ENCODE measurements around the gene USP5.
A peak's percentile ranks its signal among the peaks of the same experiment; 100 is the strongest.
"Not testable (repeated sequence)": the region's sequence is repeated elsewhere in the genome, so short reads cannot be mapped to it uniquely, and the experiment has no call there.

USP5 gene

DNA sequence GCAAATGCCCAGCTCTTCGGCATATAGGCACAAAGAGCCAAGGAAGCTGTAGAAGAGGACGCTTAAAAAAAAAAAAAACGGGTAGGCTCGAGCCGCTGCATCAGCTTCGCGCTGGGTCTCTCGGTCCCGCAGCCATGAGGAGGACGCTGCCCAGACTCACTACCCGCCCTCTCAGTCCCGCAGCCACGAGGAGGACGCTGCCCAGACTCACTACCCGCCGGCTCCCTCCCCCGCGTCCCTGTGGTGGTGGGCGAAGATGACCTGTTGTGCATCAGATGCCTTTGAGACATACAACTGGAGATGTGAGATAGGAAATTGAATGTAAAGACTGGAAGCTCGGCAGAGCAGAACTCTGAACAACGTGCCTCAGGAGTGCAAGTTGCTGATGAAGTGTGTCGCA lies 32.6 kb downstream of the USP5 start:
- no peak overlapping the region for H3K4me3 ChIP-seq (ENCODE audit: low read depth, low read length)
- DNase-seq (ENCODE audit: low read depth), result no peak
- TF ChIP-seq, protein P1, sequence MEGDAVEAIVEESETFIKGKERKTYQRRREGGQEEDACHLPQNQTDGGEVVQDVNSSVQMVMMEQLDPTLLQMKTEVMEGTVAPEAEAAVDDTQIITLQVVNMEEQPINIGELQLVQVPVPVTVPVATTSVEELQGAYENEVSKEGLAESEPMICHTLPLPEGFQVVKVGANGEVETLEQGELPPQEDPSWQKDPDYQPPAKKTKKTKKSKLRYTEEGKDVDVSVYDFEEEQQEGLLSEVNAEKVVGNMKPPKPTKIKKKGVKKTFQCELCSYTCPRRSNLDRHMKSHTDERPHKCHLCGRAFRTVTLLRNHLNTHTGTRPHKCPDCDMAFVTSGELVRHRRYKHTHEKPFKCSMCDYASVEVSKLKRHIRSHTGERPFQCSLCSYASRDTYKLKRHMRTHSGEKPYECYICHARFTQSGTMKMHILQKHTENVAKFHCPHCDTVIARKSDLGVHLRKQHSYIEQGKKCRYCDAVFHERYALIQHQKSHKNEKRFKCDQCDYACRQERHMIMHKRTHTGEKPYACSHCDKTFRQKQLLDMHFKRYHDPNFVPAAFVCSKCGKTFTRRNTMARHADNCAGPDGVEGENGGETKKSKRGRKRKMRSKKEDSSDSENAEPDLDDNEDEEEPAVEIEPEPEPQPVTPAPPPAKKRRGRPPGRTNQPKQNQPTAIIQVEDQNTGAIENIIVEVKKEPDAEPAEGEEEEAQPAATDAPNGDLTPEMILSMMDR (IDR thresholded peaks at IDR 0.05; ENCODE audit: insufficient read depth, low read depth, low read length, missing control alignments), result no peak

DNA sequence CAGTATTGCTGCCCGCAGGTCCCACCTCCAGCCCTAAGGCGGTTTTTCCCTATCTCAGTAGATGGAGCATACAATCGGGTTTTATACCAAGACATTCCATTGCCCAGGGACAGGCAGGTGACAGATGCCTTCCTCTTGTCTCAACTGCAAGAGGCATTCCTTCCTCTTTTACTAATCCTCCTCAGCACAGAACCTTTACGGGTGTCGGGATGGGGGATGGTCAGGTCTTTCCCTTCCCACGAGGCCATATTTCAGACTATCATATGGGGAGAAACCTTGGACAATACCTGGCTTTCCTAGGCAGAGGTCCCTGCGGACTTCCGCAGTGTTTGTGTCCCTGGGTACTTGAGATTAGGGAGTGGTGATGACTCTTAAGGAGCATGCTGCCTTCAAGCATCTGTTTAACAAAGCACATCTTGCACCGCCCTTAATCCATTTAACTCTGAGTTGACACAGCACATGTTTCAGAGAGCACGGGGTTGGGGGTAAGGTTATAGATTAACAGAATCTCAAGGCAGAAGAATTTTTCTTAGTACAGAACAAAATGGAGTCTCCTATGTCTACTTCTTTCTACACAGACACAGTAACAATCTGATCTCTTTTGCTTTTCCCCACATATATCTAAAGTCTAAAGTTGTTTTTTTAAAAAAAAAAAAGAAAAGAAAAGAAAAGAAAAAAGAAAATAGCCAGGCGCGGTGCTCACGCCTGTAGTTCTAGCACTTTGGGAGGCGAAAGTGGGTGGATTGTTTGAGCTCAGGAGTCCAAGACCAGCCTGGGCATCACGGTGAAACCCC lies 34.5 kb downstream of the USP5 start:
- DNase-seq (ENCODE audit: low read depth); H3K4me3 ChIP-seq (ENCODE audit: low read depth, low read length): not testable (repeated sequence)

DNA sequence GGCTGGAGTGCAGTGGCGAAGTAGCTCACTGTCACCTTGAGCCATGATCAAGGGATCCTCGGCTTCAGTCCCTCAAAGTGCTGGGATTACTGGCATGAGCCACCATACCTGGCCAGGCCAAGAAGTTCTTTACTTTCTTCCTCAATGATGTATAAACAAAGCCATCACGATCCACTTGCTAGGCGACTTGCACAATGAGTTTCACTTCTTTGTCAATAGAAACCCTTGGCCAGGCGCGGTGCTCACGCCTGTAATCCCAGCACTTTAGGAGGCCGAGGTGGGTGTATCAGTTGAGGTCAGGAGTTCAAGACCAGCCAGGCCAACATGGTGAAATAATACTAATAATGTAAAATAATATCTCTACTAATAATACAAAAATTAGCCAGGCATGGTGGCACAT lies 35.5 kb downstream of the USP5 start:
- TF ChIP-seq, protein P1 (IDR thresholded peaks at IDR 0.05; ENCODE audit: insufficient read depth, low read depth, low read length, missing control alignments), result no peak
- DNase-seq (ENCODE audit: low read depth), result no peak
- no peak overlapping the region for H3K4me3 ChIP-seq (ENCODE audit: low read depth, low read length)

GRCh38 chr12:6888360-6888759 lies 36.4 kb downstream of the USP5 start:
- DNase-seq (ENCODE audit: low read depth), result no peak
- TF ChIP-seq, protein P1 (IDR thresholded peaks at IDR 0.05; ENCODE audit: insufficient read depth, low read depth, low read length, missing control alignments), result no peak
- no peak overlapping the region for H3K4me3 ChIP-seq (ENCODE audit: low read depth, low read length)

DNA sequence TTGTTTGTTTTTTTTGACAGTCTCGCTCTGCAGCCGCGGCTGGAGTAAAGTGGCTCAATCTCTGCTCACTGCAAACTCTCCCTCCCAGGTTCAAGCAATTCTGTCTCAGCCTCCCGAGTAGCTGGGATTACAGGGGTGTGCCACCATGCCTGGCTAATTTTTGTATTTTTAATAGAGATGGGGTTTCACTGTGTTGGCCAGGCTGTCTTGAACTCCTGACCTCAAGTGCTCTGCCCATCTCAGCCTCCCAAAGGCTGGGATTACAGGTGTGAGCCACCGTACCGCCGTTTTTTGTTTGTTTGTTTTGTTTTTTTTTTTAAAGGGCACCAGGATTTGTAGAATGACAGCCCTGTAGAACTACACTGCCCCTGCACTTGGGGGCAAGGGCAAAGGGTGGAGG lies 36.8 kb downstream of the USP5 start:
- H3K4me3 ChIP-seq (ENCODE audit: low read depth, low read length); DNase-seq (ENCODE audit: low read depth): not testable (repeated sequence)

DNA sequence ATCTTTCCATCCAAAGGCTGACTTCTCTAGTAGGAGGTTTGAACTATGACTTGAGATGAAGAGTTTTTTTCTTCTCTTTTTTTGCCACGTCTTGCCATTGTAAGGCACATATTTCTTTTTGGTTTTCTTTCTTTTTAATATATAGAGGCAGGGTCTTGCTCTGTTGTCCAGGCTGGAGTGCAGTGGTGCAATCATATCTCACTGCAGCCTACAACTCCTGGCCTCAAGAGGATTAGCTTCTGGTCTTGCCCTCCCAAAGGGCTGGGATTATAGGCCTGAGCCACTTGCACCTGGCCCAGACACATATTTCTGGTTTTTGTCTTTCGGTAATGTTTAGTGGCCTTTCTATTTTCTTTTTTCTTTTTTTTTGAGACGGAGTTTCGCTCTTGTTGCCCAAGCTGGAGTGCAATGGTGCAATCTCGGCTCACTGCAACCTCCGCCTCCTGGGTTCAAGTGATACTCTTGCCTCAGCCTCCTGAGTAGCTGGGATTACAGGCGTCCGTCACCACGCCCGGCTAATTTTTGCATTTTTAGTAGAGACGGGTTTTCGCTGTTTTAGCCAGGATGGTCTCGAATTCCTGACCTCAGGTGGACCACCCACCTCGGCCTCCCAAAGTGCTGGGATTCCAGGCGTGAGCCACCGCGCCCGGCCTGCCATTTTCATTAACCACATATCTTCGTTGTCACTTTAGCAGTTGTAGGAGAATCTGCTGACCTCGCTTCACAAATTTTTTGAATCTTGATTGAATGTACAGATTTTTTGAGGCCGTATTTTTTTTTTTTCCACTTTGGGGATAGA lies 38.0 kb downstream of the USP5 start:
- DNase-seq (ENCODE audit: low read depth); H3K4me3 ChIP-seq (ENCODE audit: low read depth, low read length): not testable (repeated sequence)

DNA sequence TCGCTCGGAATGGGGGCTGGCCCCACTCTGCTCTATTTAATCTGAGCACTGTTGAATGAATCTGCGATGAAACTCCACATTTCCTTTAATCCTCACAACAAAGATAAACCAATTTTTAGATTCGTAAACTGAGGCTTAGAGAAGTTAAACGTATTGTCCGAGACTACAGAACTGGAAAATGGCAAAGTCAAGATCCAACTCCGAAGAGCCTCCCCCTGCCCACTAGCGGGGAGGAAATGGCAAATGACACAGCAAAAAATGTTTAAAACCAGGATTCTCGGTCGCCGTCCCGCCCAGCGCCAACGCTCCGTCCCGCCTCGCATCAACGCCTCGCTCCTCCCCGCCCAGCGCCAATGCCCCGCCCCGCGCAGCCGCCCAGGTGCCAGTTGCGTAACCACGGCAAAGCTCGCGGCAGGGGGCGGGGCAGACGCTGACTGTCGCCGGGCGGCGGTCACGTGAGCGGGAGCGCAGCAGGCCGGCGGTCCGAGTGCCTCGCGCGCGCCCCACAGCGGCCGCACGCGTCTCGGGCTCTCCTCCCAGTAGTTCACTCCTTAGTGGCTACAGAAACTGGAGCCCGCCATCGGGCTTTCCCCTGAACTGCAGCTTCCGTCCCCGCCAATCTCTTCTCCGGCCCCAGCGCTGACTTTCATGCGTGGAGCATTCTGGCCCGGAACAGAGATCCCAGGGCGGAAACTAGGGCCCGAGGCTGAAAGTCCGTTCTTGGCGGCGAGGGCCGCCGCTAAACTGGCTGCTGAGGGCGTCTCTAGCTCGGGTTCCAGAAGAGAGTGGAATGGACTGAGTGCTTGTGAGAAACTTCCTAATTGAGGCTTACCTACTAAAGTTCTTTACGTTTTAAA lies 39.1 kb downstream of the USP5 start:
- TF ChIP-seq, protein P1 (IDR thresholded peaks at IDR 0.05; ENCODE audit: insufficient read depth, low read depth, low read length, missing control alignments), result peak; percentile 77
- DNase-seq (ENCODE audit: low read depth), result peak; percentile 99
- H3K4me3 ChIP-seq (ENCODE audit: low read depth, low read length), result peak overlapping the region; percentile 93

DNA sequence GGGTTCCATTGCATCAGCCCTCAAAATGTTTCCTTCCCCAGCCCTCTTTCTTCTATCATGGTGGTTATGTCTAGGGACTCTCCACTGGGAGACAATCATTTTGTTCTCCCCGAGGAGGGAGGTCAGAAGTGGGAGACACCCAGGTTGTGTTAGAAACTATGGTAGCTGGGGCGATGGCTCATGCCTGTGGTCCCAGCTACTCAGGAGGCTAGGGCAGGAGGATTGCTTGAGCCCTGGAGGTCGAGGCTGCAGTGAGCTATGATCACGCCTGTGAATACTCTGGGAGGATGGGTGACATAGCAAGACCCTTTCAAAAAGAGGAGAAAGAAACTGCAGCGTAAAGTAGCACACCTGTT lies 39.7 kb downstream of the USP5 start:
- no peak for DNase-seq (ENCODE audit: low read depth)
- peak overlapping the region; percentile 93 for H3K4me3 ChIP-seq (ENCODE audit: low read depth, low read length)
- TF ChIP-seq, protein P1 (IDR thresholded peaks at IDR 0.05; ENCODE audit: insufficient read depth, low read depth, low read length, missing control alignments), result no peak

- not testable (repeated sequence) for H3K4me3 ChIP-seq (ENCODE audit: low read depth, low read length); DNase-seq (ENCODE audit: low read depth)
Observed at GRCh38 chr12:6892683-6893082, 40.7 kb downstream of the USP5 start.

All from GM12865 (cell line).